Lower leg skin (tissue), 4 donors: ENCODE measurements around the gene CD81. TPM values are rescaled to one million over a fixed set of nuclear protein-coding genes. Genes with fewer than 3 reads are reported as not detected.

ENCODE experiments used
- DNase-seq, 2 donors: peaks; one replicate each; pipeline ENCODE4 v3.0.0-alpha.2; 2019; ENCODE audit warnings: low spot score in 2 of 2
- H3K4me3 ChIP-seq: fragments of 200-600 bp; sonication (generic); 2 replicates; pipeline ENCODE4 v1.5.1; 2017; ENCODE audit warnings: mild to moderate bottlenecking, low read depth; ENCODE audit not compliant: poor library complexity, severe bottlenecking
- POLR2A ChIP-seq, 2 donors: fragments of 450-650 bp; IDR thresholded peaks; one replicate each; pipeline ENCODE4 v1.6.1; 2016 to 2017; ENCODE audit warnings: antibody characterized with exemption in 2 of 2, mild to moderate bottlenecking in 1 of 2, moderate library complexity in 1 of 2
- WGBS, 2 donors: methylation state at CpG; one replicate each; pipeline ENCODE4 v1.1.5; 2018; 5-methylcytosine and 5-hydroxymethylcytosine counted together
- intact Hi-C: fragments of 100-400 bp; cut with DNase I; formaldehyde crosslinking; loops from one replicate; pipeline ENCODE4 v1.15.0; 2023; ENCODE audit warnings: low total_unique reads
- total RNA-seq, 4 donors: library from RNA; depleted of rRNA; stranded (reverse); fragments of >200 nt; gene quantifications; one replicate each; pipeline ENCODE4 v1.1.0, GENCODE V29; 2016
- TF ChIP-seq, protein P1 (sequence below), 3 donors: fragments of 450-650 bp; IDR thresholded peaks; one replicate each; pipeline ENCODE4 v1.5.1; 2016; ENCODE audit warnings: antibody characterized with exemption in 3 of 3, mild to moderate bottlenecking in 3 of 3, moderate library complexity in 2 of 3

Gene CD81
- total RNA-seq, 4 donors from 2014 or later: 189 to 337 (median 250) TPM

DNA sequence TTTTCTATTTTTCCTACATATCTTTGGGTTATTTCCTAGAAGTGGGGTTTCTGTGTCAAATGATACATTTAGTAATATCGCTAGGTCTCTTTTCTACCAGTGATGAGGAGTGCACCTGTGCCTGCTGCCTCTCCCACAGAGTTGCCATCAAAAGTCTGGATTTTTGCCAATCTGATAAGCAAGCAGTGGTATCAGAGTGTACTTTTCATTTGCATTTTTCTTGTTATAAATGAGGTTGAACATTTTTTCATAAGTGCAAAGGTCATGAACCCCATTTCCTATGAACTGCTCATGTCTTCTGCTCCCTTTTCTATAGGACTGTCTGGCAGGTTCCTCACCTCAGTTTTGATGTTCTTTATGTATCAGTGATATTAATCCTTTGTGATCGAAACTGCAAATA, 65.5 kb downstream of the CD81 start:
- intact Hi-C loops: no loop called here
- no peak for DNase-seq
- TF ChIP-seq POLR2A (IDR thresholded peaks at IDR 0.05): no peak
- TF ChIP-seq, protein P1, sequence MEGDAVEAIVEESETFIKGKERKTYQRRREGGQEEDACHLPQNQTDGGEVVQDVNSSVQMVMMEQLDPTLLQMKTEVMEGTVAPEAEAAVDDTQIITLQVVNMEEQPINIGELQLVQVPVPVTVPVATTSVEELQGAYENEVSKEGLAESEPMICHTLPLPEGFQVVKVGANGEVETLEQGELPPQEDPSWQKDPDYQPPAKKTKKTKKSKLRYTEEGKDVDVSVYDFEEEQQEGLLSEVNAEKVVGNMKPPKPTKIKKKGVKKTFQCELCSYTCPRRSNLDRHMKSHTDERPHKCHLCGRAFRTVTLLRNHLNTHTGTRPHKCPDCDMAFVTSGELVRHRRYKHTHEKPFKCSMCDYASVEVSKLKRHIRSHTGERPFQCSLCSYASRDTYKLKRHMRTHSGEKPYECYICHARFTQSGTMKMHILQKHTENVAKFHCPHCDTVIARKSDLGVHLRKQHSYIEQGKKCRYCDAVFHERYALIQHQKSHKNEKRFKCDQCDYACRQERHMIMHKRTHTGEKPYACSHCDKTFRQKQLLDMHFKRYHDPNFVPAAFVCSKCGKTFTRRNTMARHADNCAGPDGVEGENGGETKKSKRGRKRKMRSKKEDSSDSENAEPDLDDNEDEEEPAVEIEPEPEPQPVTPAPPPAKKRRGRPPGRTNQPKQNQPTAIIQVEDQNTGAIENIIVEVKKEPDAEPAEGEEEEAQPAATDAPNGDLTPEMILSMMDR (IDR thresholded peaks at IDR 0.05): no peak
- H3K4me3 ChIP-seq: no peak overlapping the region
- WGBS, 2 donors: 67 to 74% methylated on average over 2 of the region's 2 CpGs

DNA sequence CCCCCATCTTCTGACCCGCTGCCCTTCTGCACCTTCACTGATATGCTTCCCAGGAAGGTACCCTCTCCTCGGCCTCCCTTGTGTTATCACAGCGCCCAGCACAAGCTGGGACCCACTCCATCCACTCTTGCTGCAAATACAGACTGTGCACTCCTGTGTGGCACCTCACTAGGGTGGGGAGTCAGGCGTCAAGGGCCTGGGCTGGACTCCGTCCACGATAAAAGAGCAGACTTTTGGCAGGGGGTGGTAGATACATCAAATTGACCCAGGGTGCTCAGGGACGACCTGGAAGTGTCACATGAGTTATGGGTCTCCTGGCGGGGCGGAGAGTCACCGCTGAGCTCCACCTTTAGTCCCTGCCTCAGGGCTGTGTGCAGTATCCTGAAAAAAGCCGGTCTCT, 66.3 kb downstream of the CD81 start:
- WGBS, 2 donors: 54 to 58% methylated on average over 11 of the region's 11 CpGs
- intact Hi-C loops: no loop called here
- H3K4me3 ChIP-seq: no peak overlapping the region
- DNase-seq: no peak
- no peak for TF ChIP-seq POLR2A (IDR thresholded peaks at IDR 0.05)
- TF ChIP-seq, protein P1 (IDR thresholded peaks at IDR 0.05): no peak

DNA sequence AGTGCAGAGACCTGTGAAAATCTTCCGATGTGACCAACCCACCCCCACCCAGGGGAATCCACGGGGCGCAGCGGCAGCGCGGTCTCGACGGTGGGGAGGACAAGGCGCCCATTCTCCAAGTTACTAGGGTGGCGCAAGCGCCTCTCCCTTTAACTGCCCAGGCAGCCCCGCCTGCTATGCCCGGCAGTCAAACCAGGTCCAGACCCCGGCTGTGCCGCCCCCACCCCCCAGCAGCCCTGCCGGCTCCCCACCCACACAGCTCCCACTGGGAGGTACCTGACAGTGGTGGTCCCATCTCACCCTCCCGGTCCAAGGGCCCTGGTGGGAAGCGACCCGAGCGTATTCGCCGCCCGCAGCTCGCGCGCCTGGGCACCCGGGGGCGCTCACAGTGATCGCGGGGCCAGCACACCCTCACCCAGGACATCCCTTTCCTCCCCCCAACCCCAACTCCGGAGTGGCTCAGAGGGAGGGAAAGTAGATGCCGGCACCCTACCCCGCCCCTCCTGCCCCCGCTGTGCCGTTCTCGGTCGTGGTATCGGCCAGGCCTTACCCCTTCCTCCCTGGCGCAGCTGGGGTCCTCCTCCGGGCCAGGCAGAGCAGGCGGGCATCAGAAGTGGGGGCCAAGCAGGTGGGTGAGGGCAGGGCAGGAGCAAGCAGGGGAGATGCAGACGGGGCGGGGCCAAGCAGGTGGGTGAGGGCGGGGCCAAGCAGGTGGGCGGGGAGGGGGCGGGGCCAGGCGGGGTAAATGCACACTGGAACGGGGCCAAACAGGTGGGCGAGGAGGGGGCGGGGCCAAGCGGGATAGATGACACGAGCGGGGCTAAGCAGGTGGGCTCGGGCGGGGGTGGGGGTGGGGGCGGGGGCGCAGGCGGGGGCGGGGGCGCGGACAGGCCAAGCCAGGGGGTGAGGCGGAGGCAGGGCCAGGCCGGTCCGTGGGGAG, 67.0 kb downstream of the CD81 start, which contains the start of gene TRPM5:
TSS of gene TRPM5 (minus strand) at position 634 of the 940 bp plus-strand sequence. CDS start 21,478 bp downstream, outside the sequence.
- no peak within 1 kb of the TSS for H3K4me3 ChIP-seq
- 8 to 21% methylated on average over 13 to 26 of the region's 64 CpGs for WGBS, 2 donors
- intact Hi-C loops: no loop called here

DNA sequence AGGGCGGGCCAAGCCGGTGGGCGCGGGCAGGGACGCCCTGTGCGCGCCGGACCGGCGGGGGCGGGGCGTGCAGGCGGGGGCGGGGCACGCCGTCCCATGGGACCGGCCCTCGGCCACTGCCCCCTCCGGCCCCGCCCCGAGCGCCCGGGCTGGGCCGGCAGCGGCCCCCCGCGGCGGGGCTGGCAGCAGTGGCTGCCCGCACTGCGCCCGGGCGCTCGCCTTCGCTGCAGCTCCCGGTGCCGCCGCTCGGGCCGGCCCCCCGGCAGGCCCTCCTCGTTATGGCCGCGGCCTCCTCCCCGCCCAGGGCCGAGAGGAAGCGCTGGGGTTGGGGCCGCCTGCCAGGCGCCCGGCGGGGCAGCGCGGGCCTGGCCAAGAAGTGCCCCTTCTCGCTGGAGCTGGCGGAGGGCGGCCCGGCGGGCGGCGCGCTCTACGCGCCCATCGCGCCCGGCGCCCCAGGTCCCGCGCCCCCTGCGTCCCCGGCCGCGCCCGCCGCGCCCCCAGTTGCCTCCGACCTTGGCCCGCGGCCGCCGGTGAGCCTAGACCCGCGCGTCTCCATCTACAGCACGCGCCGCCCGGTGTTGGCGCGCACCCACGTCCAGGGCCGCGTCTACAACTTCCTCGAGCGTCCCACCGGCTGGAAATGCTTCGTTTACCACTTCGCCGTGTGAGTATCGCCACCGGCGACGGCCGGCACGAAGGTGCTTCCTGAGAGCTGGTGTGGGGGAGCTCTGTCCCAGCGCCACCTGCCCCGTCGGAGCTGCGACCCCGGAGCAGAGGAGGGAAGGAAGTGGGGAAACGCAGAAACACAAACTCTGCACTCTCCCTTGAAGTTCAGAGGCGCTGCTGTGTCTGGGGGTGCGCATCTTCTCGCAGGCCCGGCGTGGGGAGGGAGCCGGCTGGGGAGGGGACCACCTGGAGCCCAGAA, 68.0 kb downstream of the CD81 start, which contains the start of gene KCNQ1:
TSS of gene KCNQ1 (plus strand) at position 188 of the 925 bp plus-strand sequence. CDS start at position 279, 91 bp downstream.
- no peak for DNase-seq
- 4% methylated on average over 37 to 38 of the region's 116 CpGs for WGBS, 2 donors

More for the DNA sequence above, 67.0 kb downstream of the CD81 start, which contains the start of gene TRPM5:
- TF ChIP-seq, protein P1 (IDR thresholded peaks at IDR 0.05): no peak
- no peak for TF ChIP-seq POLR2A (IDR thresholded peaks at IDR 0.05)
- DNase-seq: no peak

More for the DNA sequence above, 68.0 kb downstream of the CD81 start, which contains the start of gene KCNQ1:
- H3K4me3 ChIP-seq: no peak within 1 kb of the TSS
- TF ChIP-seq, protein P1 (IDR thresholded peaks at IDR 0.05): no peak
- TF ChIP-seq POLR2A (IDR thresholded peaks at IDR 0.05): no peak
- intact Hi-C loops: no loop called here
